Activated naive CD8-positive, alpha-beta T cell treated with anti-CD3 and anti-CD28 coated beads for 36 hours (primary cell): Measurements from ENCODE around the gene NES. TPM values are rescaled to one million over a fixed set of nuclear protein-coding genes. Genes with fewer than 3 reads are reported as not detected.

Experiments
- DNase-seq: peaks from one replicate; pipeline ENCODE4 v3.0.0; 2021
- H3K27ac Mint-ChIP-seq: one replicate; pipeline ENCODE4 v1.8.0; 2022; ENCODE audit warnings: mild to moderate bottlenecking, moderate library complexity, mixed read lengths
- H3K27me3 Mint-ChIP-seq: one replicate; pipeline ENCODE4 v1.8.0; 2022; ENCODE audit warnings: mild to moderate bottlenecking, mixed read lengths
- H3K36me3 Mint-ChIP-seq: one replicate; pipeline ENCODE4 v1.8.0; 2021; ENCODE audit warnings: mild to moderate bottlenecking, mixed read lengths
- H3K4me1 Mint-ChIP-seq: one replicate; pipeline ENCODE4 v1.8.0; 2021; ENCODE audit warnings: mixed read lengths
- H3K4me3 Mint-ChIP-seq: one replicate; pipeline ENCODE4 v1.8.0; 2022; ENCODE audit warnings: mild to moderate bottlenecking, moderate library complexity, mixed read lengths
- H3K9me3 Mint-ChIP-seq: one replicate; pipeline ENCODE4 v1.8.0; 2022; ENCODE audit warnings: mixed read lengths
- total RNA-seq, 2 experiments: library from RNA; stranded (reverse); gene quantifications; one replicate each; pipeline ENCODE4 v1.2.3, GENCODE V29; 2021

Gene NES
- under 1 TPM in 1 of 2 experiments, not detected in 1; 0.04 TPM for total RNA-seq

- peaks cover 12% of the 10 kb centered on the region for H3K4me1 Mint-ChIP-seq
- H3K36me3 Mint-ChIP-seq = no peaks in the 10 kb centered on the region
- no peak within 1 kb of the TSS for H3K27ac Mint-ChIP-seq
- H3K9me3 Mint-ChIP-seq = no peaks in the 10 kb centered on the region
- no peak for DNase-seq
- peaks cover 69% of the 10 kb centered on the region for H3K27me3 Mint-ChIP-seq
- H3K4me3 Mint-ChIP-seq = no peak within 1 kb of the TSS
Observed at GRCh38 chr1:156676820-156677615, at the start of gene NES. TSS of gene NES (minus strand) at chr1:156677407. CDS start at chr1:156677264, 143 bp downstream.

GRCh38 chr1:156726549-156727226 is 49.5 kb upstream of the NES start:
- no peaks in the 10 kb centered on the region for H3K27me3 Mint-ChIP-seq
- peak; percentile 52 for DNase-seq
- H3K36me3 Mint-ChIP-seq = peaks cover 31% of the 10 kb centered on the region
- H3K4me1 Mint-ChIP-seq = peaks cover 30% of the 10 kb centered on the region
- no peaks in the 10 kb centered on the region for H3K9me3 Mint-ChIP-seq
- no peak overlapping the region for H3K4me3 Mint-ChIP-seq
- no peak overlapping the region for H3K27ac Mint-ChIP-seq

- no peak overlapping the region for H3K4me3 Mint-ChIP-seq
Observed at GRCh38 chr1:156725683-156726280, 48.6 kb upstream of the NES start.

GRCh38 chr1:156721535-156721934 is 44.3 kb upstream of the NES start:
- H3K27ac Mint-ChIP-seq = peak overlapping the region; percentile 56
- H3K9me3 Mint-ChIP-seq = no peaks in the 10 kb centered on the region
- DNase-seq = no peak
- H3K4me1 Mint-ChIP-seq = peaks cover 24% of the 10 kb centered on the region
- H3K27me3 Mint-ChIP-seq = no peaks in the 10 kb centered on the region
- H3K36me3 Mint-ChIP-seq = peaks cover 33% of the 10 kb centered on the region
- H3K4me3 Mint-ChIP-seq = no peak overlapping the region

More at GRCh38 chr1:156725683-156726280, 48.6 kb upstream of the NES start:
- DNase-seq = peak; percentile 81
- Mint-ChIP-seq H3K9me3 (no peaks in the 10 kb centered on the region), H3K27ac (no peak overlapping the region), H3K27me3 (no peaks in the 10 kb centered on the region), H3K36me3 (peaks cover 36% of the 10 kb centered on the region), H3K4me1 (peaks cover 33% of the 10 kb centered on the region)

GRCh38 chr1:156721131-156721530 is 43.9 kb upstream of the NES start:
- H3K4me3 Mint-ChIP-seq = no peak overlapping the region

GRCh38 chr1:156717351-156717750 is 40.1 kb upstream of the NES start:
- H3K36me3 Mint-ChIP-seq = peaks cover 14% of the 10 kb centered on the region
- no peak overlapping the region for H3K27ac Mint-ChIP-seq
- peaks cover 4% of the 10 kb centered on the region for H3K4me1 Mint-ChIP-seq
- H3K4me3 Mint-ChIP-seq = no peak overlapping the region
- no peaks in the 10 kb centered on the region for H3K9me3 Mint-ChIP-seq
- no peaks in the 10 kb centered on the region for H3K27me3 Mint-ChIP-seq
- no peak for DNase-seq

More at GRCh38 chr1:156721131-156721530, 43.9 kb upstream of the NES start:
- Mint-ChIP-seq H3K4me1 (peaks cover 24% of the 10 kb centered on the region), H3K9me3 (no peaks in the 10 kb centered on the region), H3K27me3 (no peaks in the 10 kb centered on the region), H3K27ac (peak overlapping the region; percentile 56), H3K36me3 (peaks cover 33% of the 10 kb centered on the region)
- no peak for DNase-seq

- no peak for DNase-seq
- Mint-ChIP-seq H3K9me3 (no peaks in the 10 kb centered on the region), H3K27ac (no peak overlapping the region), H3K4me3 (no peak overlapping the region), H3K4me1 (no peaks in the 10 kb centered on the region), H3K27me3 (no peaks in the 10 kb centered on the region), H3K36me3 (peaks cover 5% of the 10 kb centered on the region)
Observed at GRCh38 chr1:156714830-156715229, 37.6 kb upstream of the NES start.

GRCh38 chr1:156712626-156713025 is 35.4 kb upstream of the NES start:
- Mint-ChIP-seq H3K4me3 (no peak overlapping the region), H3K27me3 (no peaks in the 10 kb centered on the region), H3K27ac (no peak overlapping the region), H3K4me1 (peaks cover under 1% of the 10 kb centered on the region), H3K36me3 (peaks cover 3% of the 10 kb centered on the region), H3K9me3 (no peaks in the 10 kb centered on the region)
- DNase-seq = no peak

GRCh38 chr1:156711011-156711817 is 34.0 kb upstream of the NES start:
- peaks cover 11% of the 10 kb centered on the region for H3K4me1 Mint-ChIP-seq
- peaks cover 4% of the 10 kb centered on the region for H3K27me3 Mint-ChIP-seq
- DNase-seq = no peak
- no peaks in the 10 kb centered on the region for H3K9me3 Mint-ChIP-seq
- H3K36me3 Mint-ChIP-seq = no peaks in the 10 kb centered on the region
- H3K27ac Mint-ChIP-seq = no peak overlapping the region
- H3K4me3 Mint-ChIP-seq = no peak overlapping the region

GRCh38 chr1:156709757-156710489 is 32.7 kb upstream of the NES start:
- Mint-ChIP-seq H3K27me3 (peaks cover 7% of the 10 kb centered on the region), H3K27ac (no peak overlapping the region), H3K36me3 (no peaks in the 10 kb centered on the region), H3K4me1 (peaks cover 21% of the 10 kb centered on the region), H3K9me3 (no peaks in the 10 kb centered on the region), H3K4me3 (no peak overlapping the region)
- DNase-seq = no peak

GRCh38 chr1:156709031-156709430 is 31.8 kb upstream of the NES start:
- Mint-ChIP-seq H3K27me3 (peaks cover 15% of the 10 kb centered on the region), H3K4me3 (no peak overlapping the region), H3K4me1 (peaks cover 25% of the 10 kb centered on the region), H3K9me3 (no peaks in the 10 kb centered on the region), H3K36me3 (no peaks in the 10 kb centered on the region), H3K27ac (no peak overlapping the region)
- DNase-seq = no peak

GRCh38 chr1:156708218-156708661 is 31.0 kb upstream of the NES start:
- no peaks in the 10 kb centered on the region for H3K36me3 Mint-ChIP-seq
- H3K4me1 Mint-ChIP-seq = peaks cover 25% of the 10 kb centered on the region
- H3K27me3 Mint-ChIP-seq = peaks cover 20% of the 10 kb centered on the region
- DNase-seq = no peak
- no peak overlapping the region for H3K27ac Mint-ChIP-seq
- no peaks in the 10 kb centered on the region for H3K9me3 Mint-ChIP-seq
- H3K4me3 Mint-ChIP-seq = no peak overlapping the region

- peaks cover 26% of the 10 kb centered on the region for H3K27me3 Mint-ChIP-seq
- H3K27ac Mint-ChIP-seq = no peak overlapping the region
- H3K4me3 Mint-ChIP-seq = peak overlapping the region; percentile 29
- no peaks in the 10 kb centered on the region for H3K36me3 Mint-ChIP-seq
- H3K4me1 Mint-ChIP-seq = peaks cover 25% of the 10 kb centered on the region
- H3K9me3 Mint-ChIP-seq = no peaks in the 10 kb centered on the region
- DNase-seq = no peak
Observed at GRCh38 chr1:156707417-156708217, 30.4 kb upstream of the NES start.
